ENCODE measurements around the gene DENND5B.

- no peak for TF ChIP-seq POLR2A (IDR thresholded peaks at IDR 0.05; ENCODE audit: low read depth, low read length)
- TF ChIP-seq RAD21 (IDR thresholded peaks at IDR 0.05; ENCODE audit: low read length): no peak
- no peak for TF ChIP-seq CTCF (conservative IDR thresholded peaks at IDR 0.05; ENCODE audit: low read depth, low read length)
- no peak for TF ChIP-seq CEBPB (IDR thresholded peaks at IDR 0.05; ENCODE audit: low read depth, low read length)
- TF ChIP-seq MAFK (IDR thresholded peaks at IDR 0.05; ENCODE audit: low read depth, low read length): no peak
- no peak for TF ChIP-seq RCOR1 (IDR thresholded peaks at IDR 0.05; ENCODE audit: insufficient replicate concordance, low read length)
These were observed 84.2 kb downstream of the DENND5B start for GRCh38 chr12:31506515-31507306.

All from IMR-90 (cell line).